GM10248 (cell line): Measurements from ENCODE around the gene LRBA.

Experiments used
- CTCF ChIA-PET: fragments of 300-600 bp; sonication (Branson Sonifier 250); formaldehyde crosslinking; extraction: SDS; loops from one replicate; lab custom pipeline; 2021; ENCODE audit warnings: antibody characterized with exemption; lab: Yijun Ruan, JAX
- POLR2A ChIA-PET: fragments of 350-650 bp; sonication (Branson Sonifier 250); formaldehyde crosslinking; extraction: SDS; loops from one replicate; lab custom pipeline; 2020; ENCODE audit warnings: antibody characterized with exemption; lab: Yijun Ruan, JAX
- DNase-seq: peaks from one replicate; pipeline ENCODE4 v3.0.0; 2012; ENCODE audit errors: extremely low spot score
- TF ChIP-seq, protein P1 (sequence below): IDR thresholded peaks from 2 replicates; pipeline ENCODE4 v1.5.1; 2012; ENCODE audit warnings: mild to moderate bottlenecking, low read depth; ENCODE audit errors: extremely low read depth, missing control alignments, control extremely low read depth

LRBA gene

DNA sequence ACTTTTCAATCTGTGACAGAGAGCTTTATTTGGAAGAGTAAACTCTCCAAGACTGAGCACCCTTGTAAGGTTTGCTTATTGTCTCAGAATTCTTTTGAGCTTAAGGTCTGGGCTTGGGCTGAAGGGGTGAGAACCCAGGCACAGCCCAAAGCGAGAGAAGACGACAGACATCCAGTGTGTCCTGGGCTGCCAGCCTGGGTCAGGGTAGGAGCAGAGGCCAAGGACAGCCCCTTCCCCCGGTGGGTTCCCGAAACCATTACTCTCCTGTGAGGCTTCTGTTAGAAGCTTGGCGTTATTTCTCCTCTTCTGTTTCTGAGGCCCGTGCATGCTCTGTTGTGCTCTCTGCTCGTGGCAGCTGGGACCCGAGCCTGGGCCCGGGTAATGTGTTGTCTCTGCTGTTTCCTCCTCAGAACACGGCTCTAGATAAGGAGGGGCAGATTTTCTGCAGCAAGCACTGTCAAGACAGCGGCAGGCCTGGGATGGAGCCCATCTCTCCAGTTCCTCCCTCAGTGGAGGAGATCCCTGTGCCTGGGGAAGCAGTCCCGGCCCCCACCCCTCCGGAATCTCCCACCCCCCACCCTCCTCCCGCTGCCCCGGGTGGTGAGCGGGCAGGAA lies 759.4 kb downstream of the LRBA start:
- no peak for DNase-seq
- TF ChIP-seq, protein P1, sequence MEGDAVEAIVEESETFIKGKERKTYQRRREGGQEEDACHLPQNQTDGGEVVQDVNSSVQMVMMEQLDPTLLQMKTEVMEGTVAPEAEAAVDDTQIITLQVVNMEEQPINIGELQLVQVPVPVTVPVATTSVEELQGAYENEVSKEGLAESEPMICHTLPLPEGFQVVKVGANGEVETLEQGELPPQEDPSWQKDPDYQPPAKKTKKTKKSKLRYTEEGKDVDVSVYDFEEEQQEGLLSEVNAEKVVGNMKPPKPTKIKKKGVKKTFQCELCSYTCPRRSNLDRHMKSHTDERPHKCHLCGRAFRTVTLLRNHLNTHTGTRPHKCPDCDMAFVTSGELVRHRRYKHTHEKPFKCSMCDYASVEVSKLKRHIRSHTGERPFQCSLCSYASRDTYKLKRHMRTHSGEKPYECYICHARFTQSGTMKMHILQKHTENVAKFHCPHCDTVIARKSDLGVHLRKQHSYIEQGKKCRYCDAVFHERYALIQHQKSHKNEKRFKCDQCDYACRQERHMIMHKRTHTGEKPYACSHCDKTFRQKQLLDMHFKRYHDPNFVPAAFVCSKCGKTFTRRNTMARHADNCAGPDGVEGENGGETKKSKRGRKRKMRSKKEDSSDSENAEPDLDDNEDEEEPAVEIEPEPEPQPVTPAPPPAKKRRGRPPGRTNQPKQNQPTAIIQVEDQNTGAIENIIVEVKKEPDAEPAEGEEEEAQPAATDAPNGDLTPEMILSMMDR: no peak
- CTCF ChIA-PET: interaction anchor here (5.0 kb wide), 1 partner anchor 12 kb away, joined by 37 read pairs; no protein-coding TSS in a partner anchor
- POLR2A ChIA-PET: no interaction called here

DNA sequence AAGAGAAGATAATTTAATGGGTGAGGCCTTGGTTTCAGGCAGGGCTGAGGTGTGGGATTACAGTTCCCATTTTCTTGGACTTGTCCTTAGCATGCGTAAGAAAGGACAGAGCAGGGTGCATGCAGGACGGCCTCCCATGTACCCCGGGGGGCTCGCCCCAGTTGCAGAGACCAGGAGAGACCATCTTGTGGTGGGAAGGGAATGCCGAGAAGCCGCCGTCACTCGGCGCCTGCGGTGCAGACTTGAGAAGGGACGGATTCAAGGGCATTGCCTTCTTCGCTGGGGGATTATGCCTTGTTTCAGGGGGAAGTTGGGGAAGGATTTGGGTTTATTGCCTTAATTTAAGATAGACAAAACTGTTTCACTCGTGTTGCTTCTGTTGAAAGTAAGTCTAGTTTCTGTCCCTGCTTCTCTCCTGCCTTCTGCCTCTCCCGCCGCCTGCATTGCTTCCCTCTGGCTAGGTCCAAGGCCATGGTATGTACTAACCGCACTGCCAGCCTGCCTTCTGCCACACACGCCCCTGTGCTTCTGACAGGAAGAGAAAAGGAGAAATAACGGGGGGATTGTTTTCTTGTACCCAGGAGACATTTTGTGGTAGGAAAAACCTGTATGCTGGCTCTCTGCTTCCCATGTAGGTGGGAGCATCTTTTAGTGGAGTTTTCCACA lies 761.0 kb downstream of the LRBA start:
- POLR2A ChIA-PET: no interaction called here
- CTCF ChIA-PET: interaction anchor here (5.0 kb wide), 1 partner anchor 11 kb away, joined by 37 read pairs; no protein-coding TSS in a partner anchor

DNA sequence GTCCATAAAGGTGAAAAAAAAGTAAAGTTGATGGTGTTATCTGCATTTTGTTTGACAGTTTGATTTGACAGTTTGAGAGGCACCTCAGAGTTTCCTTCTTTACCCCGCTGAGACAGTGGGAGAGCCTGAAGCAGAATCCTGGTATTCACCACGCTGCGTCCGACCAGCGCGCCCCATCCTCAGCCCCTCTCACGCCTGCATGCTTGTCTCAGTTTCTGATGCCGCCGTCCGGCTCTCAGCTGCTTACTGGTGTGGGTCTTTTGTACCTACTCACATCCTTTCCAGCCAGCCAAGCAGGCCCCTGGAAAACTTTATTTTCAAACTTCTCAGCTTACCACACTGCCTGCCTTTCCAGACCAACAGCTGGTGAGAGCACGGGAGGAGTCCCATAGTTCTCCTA lies 761.7 kb downstream of the LRBA start:
- CTCF ChIA-PET: interaction anchor here (5.0 kb wide), 1 partner anchor 10 kb away, joined by 37 read pairs; no protein-coding TSS in a partner anchor
- TF ChIP-seq, protein P1: no peak
- POLR2A ChIA-PET: no interaction called here
- DNase-seq: no peak

More for the DNA sequence above, 761.0 kb downstream of the LRBA start:
- no peak for DNase-seq
- TF ChIP-seq, protein P1: no peak

DNA sequence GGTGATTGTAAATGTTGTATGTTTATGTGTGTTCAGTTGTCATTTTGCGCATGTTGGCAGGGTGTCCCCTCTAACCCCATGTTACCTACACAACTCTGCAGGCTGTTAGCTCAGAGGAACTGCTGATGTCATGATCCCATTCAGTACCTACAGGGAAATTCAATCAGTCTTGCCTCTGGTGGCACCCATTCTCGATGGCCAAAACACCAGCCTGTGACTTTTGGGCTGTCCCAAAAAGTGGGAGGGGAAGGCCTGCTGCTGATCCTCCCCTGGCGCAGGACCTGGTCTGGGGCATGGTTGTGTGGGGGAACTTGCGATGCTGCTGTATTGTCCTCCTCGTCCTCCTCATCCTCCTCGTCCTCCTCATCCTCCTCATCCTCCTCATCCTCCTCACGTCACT lies 762.3 kb downstream of the LRBA start:
- TF ChIP-seq, protein P1: no peak
- ChIA-PET POLR2A (no interaction called here), CTCF (interaction anchor here (5.0 kb wide), 1 partner anchor 9 kb away, joined by 37 read pairs; no protein-coding TSS in a partner anchor)
- DNase-seq: no peak

DNA sequence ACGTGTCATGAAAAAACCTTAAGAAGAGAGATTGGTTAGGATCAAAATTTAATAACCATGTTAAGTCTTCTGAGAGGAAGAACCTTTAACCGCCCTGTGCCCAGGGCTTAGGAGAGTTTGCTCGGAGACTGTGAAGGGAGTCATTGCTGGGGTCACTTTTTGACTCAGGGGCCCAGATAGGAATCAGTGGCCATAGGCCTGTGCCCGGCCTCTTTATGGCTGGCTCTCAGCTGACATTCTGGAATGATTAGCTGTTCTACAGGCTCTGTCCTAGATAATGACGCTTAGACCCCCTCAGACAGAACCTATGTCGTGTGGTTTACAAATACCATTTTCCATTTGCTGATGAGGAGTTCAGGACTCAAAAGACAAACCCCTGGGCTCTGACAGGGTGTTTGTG lies 762.8 kb downstream of the LRBA start:
- ChIA-PET CTCF (interaction anchor here (5.0 kb wide), 1 partner anchor 9 kb away, joined by 37 read pairs; no protein-coding TSS in a partner anchor), POLR2A (no interaction called here)
- DNase-seq: no peak
- TF ChIP-seq, protein P1: no peak

DNA sequence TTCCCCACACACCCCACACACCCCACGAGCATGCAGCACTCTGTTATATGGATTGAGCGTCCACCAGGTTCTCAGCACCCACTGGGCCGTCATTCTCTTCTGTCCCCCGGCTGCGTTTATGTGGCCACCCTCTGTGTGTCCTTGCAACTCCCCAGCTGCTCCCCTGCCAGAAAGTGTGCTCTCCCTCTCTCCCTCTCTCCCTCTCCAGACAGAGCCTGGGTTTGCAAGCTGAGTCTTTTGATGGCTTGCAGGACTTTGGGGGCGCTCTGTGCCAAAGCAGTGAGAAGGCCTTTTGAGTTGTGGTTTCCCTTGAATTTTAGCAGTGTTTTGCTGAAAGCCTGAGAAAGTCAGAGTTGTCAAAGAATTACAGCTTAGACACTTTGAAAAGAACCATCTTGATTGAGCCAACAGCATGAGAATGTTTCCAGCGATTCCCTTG lies 763.3 kb downstream of the LRBA start:
- ChIA-PET POLR2A (no interaction called here), CTCF (interaction anchor here (5.0 kb wide), 1 partner anchor 8 kb away, joined by 37 read pairs; no protein-coding TSS in a partner anchor)
- TF ChIP-seq, protein P1: no peak
- DNase-seq: no peak
